HFFc6 (cell line): ENCODE data around the gene SIK3. TPM values are rescaled to one million over a fixed set of nuclear protein-coding genes. Genes with fewer than 3 reads are reported as not detected.

ENCODE experiments used
- DNase-seq: peaks from one replicate; pipeline ENCODE4 v3.0.0-alpha.2; 2018
- H3K27ac Mint-ChIP-seq: 2 replicates; pipeline ENCODE4 v1.8.0; 2020; ENCODE audit warnings: mild to moderate bottlenecking, mixed read lengths
- H3K27me3 Mint-ChIP-seq: 2 replicates; pipeline ENCODE4 v1.8.0; 2021; ENCODE audit warnings: mild to moderate bottlenecking, moderate library complexity, mixed read lengths; ENCODE audit not compliant: insufficient read depth
- H3K36me3 Mint-ChIP-seq: 2 replicates; pipeline ENCODE4 v1.8.0; 2021; ENCODE audit warnings: low read depth, mixed read lengths
- H3K4me1 Mint-ChIP-seq: 2 replicates; pipeline ENCODE4 v1.8.0; 2020; ENCODE audit warnings: low read depth, mixed read lengths
- H3K4me3 Mint-ChIP-seq: 2 replicates; pipeline ENCODE4 v1.8.0; 2020; ENCODE audit warnings: mild to moderate bottlenecking, moderate library complexity, mixed read lengths
- H3K9me3 Mint-ChIP-seq: 2 replicates; pipeline ENCODE4 v1.8.0; 2020; ENCODE audit warnings: mild to moderate bottlenecking, mixed read lengths
- total RNA-seq, 6 experiments: library from RNA; stranded (reverse); fragmentation: NEBNext Ultra II Directional; extraction: Animal tissue kit (Norgen Biotek cat#: 25700); gene quantifications; 2 replicates in 1 of 6; 3 replicates in 5 of 6; pipeline ENCODE4 v1.2.3, GENCODE V29; 2021
- TF ChIP-seq, protein P1 (sequence below): fragments of 200-600 bp; sonication (generic); IDR thresholded peaks from 2 replicates; pipeline ENCODE4 v1.5.0; 2021; ENCODE audit warnings: antibody characterized with exemption, mild to moderate bottlenecking

The SIK3 gene
- total RNA-seq, 6 experiments from 2014 or later = 15.6 to 23.3 (median 19.9) TPM

- H3K9me3 Mint-ChIP-seq = no peaks in the 10 kb centered on the region
- H3K36me3 Mint-ChIP-seq = 0 out of 2 replicates have a peak, but pooled peaks cover 4% of the 10 kb centered on the region
- H3K4me3 Mint-ChIP-seq = no peak overlapping the region
- H3K27me3 Mint-ChIP-seq = peaks cover 4% of the 10 kb centered on the region; the same call in 1 of the 2 replicates
- TF ChIP-seq, protein P1, sequence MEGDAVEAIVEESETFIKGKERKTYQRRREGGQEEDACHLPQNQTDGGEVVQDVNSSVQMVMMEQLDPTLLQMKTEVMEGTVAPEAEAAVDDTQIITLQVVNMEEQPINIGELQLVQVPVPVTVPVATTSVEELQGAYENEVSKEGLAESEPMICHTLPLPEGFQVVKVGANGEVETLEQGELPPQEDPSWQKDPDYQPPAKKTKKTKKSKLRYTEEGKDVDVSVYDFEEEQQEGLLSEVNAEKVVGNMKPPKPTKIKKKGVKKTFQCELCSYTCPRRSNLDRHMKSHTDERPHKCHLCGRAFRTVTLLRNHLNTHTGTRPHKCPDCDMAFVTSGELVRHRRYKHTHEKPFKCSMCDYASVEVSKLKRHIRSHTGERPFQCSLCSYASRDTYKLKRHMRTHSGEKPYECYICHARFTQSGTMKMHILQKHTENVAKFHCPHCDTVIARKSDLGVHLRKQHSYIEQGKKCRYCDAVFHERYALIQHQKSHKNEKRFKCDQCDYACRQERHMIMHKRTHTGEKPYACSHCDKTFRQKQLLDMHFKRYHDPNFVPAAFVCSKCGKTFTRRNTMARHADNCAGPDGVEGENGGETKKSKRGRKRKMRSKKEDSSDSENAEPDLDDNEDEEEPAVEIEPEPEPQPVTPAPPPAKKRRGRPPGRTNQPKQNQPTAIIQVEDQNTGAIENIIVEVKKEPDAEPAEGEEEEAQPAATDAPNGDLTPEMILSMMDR = no peak
- no peak for DNase-seq
- peaks cover 48% of the 10 kb centered on the region for H3K4me1 Mint-ChIP-seq
- H3K27ac Mint-ChIP-seq = no peak overlapping the region
Measured at GRCh38 chr11:117074119-117074518, 24.1 kb downstream of the SIK3 start.

DNA sequence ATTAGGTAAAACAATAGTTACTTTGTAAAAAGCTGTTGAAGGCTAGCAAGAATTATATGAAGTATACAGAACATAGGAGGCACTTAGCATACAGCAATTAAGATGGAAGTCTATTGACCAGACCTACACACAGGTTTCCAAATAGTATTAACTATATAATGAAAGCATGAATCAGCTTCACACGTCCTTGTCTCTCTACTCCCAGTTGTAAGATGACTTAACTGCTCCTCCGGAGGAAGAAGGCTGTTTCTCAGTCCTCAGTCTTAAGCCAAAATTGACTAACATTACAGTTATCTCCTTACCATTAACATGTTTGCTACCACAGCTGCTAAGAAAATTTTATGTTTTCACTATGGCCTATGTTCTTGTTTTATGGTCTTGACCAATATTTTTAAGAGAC, 24.7 kb downstream of the SIK3 start:
- no peak overlapping the region for H3K27ac Mint-ChIP-seq
- H3K4me3 Mint-ChIP-seq = no peak overlapping the region
- DNase-seq = no peak
- TF ChIP-seq, protein P1 = no peak
- peaks cover 5% of the 10 kb centered on the region; the same call in 1 of the 2 replicates for H3K27me3 Mint-ChIP-seq
- no peaks in the 10 kb centered on the region for H3K9me3 Mint-ChIP-seq
- 0 out of 2 replicates have a peak, but pooled peaks cover 4% of the 10 kb centered on the region for H3K36me3 Mint-ChIP-seq
- peaks cover 48% of the 10 kb centered on the region for H3K4me1 Mint-ChIP-seq

- peak; percentile 93 for DNase-seq
- Mint-ChIP-seq H3K4me1 (peaks cover 48% of the 10 kb centered on the region), H3K9me3 (no peaks in the 10 kb centered on the region), H3K27ac (peak overlapping the region; percentile 61), H3K36me3 (0 out of 2 replicates have a peak, but pooled peaks cover 4% of the 10 kb centered on the region), H3K4me3 (no peak overlapping the region), H3K27me3 (peaks cover 6% of the 10 kb centered on the region; the same call in 1 of the 2 replicates)
- TF ChIP-seq, protein P1 = no peak
Measured at GRCh38 chr11:117072517-117073461, 25.4 kb downstream of the SIK3 start.

DNA sequence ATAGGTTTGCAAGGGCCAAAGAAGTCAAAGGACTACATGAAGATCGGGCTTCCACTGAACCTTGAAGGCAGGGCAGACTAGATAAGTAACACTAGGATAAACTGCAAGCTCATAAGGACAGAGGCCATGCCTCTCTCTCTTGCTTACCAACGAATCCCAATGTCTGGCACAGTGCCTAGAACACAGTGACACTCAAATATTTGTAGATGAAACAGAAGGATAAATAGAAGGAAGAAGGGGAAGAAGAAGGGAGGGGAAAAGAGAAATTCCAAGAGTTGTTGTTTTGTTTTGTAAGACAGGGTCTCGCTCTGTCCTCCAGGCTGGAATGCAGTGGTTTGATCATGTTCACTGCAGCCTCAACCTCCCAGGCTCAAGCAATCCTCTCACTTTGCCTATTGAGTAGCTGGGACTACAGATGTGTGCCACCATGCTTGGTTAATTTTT, 26.9 kb downstream of the SIK3 start:
- TF ChIP-seq, protein P1 = no peak
- no peak for DNase-seq
- no peak overlapping the region for H3K4me3 Mint-ChIP-seq
- H3K27ac Mint-ChIP-seq = no peak overlapping the region
- H3K4me1 Mint-ChIP-seq = peaks cover 57% of the 10 kb centered on the region
- H3K36me3 Mint-ChIP-seq = 0 out of 2 replicates have a peak, but pooled peaks cover 4% of the 10 kb centered on the region
- no peaks in the 10 kb centered on the region for H3K9me3 Mint-ChIP-seq
- peaks cover 6% of the 10 kb centered on the region; the same call in 1 of the 2 replicates for H3K27me3 Mint-ChIP-seq

DNA sequence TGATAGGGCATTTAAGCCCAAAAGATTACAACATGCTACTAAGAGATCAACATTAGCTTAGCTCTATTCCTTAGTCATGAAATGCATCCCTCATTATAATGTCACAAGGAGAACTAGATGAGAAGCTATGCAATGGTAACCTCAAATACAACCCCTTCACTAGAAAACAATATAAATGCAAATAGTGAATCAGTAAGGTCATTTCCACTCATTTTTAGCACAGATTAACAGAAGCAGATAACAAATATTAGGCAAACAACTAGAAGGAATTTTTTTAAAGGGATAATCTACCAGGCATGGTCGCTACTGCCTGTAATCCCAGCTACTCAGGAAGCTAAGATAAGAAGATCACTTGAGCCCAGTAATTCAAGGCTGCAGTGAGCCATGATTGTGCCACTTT, 28.2 kb downstream of the SIK3 start:
- H3K4me1 Mint-ChIP-seq = peaks cover 57% of the 10 kb centered on the region
- peaks cover 5% of the 10 kb centered on the region; the same call in 1 of the 2 replicates for H3K36me3 Mint-ChIP-seq
- H3K27me3 Mint-ChIP-seq = peaks cover 6% of the 10 kb centered on the region; the same call in 1 of the 2 replicates
- TF ChIP-seq, protein P1 = no peak
- peak; percentile 35 for DNase-seq
- no peak overlapping the region for H3K27ac Mint-ChIP-seq
- no peaks in the 10 kb centered on the region for H3K9me3 Mint-ChIP-seq
- H3K4me3 Mint-ChIP-seq = no peak overlapping the region
